ENCODE data around the gene FAIM2.
"Not testable (repeated sequence)": the region's sequence is repeated elsewhere in the genome, so short reads cannot be mapped to it uniquely, and the experiment has no call there.

Gene FAIM2

GRCh38 chr12:49893753-49894750, 9.6 kb downstream of the FAIM2 start:
- DNase-seq, result no peak

GRCh38 chr12:49892732-49893317, 10.9 kb downstream of the FAIM2 start:
- DNase-seq, result no peak

DNA sequence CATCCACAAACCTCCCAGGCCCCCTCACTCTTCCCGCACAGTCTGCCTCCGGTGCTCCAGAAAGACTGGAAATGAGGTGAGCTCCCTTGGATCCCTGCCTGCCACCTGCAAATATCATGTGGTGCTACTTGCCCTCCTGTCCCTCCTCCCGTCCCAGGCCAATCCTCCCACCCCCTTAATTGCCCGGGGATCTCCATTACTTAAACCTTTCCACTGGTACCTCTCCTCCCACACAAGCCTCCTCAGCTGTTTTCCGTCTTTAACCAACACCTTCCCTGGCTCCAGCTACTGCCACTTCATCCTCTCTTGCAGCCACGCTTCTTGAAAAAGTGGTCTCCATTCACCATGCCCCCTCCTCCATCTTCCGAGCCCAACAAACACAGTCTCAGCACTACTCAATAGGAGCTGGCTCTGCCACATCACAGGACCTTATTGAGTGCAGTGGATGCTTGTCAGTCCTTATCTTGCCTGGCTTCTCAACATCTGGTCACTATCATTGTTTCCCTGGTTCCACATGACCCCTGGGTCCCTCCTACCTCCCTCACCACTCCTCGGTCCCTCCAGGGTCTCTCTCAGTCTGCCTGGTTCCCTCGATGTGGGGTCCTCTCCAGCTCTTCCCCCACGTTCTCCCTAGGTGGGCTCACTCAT, 11.5 kb downstream of the FAIM2 start:
- no peak for DNase-seq

- DNase-seq, result no peak
These were observed 12.2 kb downstream of the FAIM2 start for GRCh38 chr12:49891476-49891875.

- no peak for DNase-seq
These were observed 12.7 kb downstream of the FAIM2 start for GRCh38 chr12:49891012-49891411.

GRCh38 chr12:49890096-49890461, 13.6 kb downstream of the FAIM2 start:
- DNase-seq, result no peak

DNA sequence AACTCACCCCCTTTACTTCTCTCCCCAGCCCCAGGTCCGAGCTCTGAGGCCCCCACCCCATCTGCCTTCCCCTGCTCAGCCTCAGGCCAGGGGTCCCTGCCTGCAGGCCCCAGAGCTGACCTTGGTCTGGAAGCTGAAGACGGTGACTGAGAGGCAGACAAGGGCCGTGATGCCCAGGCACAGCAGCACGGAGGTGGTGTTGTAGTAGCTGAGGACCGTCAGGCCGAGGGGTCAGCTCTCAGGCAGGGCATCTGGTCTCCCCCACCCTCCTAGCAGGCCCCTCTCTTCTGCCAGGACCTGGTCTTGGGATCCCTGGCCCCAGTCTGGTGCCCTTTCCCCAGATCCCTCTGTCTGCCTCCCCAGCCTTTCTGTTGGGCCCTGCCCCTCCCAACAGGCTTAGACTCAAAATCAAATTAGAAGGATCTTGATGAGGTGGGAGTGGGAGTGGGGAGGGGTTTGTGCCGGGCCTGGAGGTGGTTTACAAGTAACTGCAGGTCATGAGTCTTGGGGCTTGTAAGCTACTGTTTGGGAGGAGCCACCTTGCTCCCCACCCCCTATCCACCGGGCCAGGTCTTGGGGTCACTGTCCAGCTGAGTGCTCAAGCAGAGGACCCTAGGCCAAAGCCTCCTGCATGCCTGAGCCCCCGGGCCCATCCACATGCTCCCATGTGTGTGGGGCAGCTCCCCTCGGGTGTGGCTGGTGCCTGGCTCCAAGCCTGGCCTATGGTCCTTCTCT, 14.2 kb downstream of the FAIM2 start:
- DNase-seq, result no peak

- DNase-seq, result no peak
These were observed 15.1 kb downstream of the FAIM2 start for GRCh38 chr12:49888461-49889151.

- DNase-seq, result no peak
These were observed 15.9 kb downstream of the FAIM2 start for GRCh38 chr12:49887536-49888401.

DNA sequence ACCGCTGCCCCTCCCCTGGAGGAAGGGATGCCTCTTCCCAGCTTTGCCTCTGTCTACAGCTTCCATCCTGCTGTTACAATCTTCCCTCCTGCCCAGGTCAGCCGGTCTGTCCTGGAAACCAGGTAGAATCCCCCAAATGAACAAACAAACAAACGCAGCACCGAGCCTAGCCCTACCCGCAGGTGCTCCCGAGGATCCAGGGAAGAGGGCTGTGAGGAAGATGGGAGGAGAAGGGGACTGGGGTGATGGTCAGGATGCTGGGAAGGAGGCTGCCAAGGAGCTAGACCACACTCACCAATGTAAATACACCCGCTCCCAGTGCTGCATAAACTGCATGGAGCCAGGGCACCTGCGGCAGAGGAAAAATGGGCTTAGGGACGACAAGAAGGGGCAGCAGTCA, 16.6 kb downstream of the FAIM2 start:
- DNase-seq, result no peak

GRCh38 chr12:49885663-49886461, 17.8 kb downstream of the FAIM2 start:
- DNase-seq, result no peak

DNA sequence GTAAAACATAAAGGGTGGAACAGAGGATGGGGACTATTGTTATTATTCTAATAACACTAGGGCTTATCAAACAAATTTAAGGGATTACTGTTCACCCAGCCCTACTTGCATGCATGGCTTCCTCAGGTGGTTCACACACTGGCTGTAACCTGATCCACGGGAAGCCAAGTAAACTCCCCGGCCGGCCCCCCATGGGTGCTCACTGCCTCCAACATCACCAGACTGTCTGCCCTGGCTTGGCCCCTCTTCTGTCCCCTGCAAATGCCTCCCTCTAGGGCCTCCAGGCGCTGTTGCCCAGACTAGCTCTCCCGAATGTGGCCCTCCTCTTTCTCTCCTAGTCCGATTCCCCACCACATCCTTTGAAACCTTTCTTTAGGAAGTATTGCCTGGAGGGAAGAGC, 18.6 kb downstream of the FAIM2 start:
- DNase-seq, result no peak

- DNase-seq, result no peak
These were observed 20.7 kb downstream of the FAIM2 start for GRCh38 chr12:49882851-49883464.

DNA sequence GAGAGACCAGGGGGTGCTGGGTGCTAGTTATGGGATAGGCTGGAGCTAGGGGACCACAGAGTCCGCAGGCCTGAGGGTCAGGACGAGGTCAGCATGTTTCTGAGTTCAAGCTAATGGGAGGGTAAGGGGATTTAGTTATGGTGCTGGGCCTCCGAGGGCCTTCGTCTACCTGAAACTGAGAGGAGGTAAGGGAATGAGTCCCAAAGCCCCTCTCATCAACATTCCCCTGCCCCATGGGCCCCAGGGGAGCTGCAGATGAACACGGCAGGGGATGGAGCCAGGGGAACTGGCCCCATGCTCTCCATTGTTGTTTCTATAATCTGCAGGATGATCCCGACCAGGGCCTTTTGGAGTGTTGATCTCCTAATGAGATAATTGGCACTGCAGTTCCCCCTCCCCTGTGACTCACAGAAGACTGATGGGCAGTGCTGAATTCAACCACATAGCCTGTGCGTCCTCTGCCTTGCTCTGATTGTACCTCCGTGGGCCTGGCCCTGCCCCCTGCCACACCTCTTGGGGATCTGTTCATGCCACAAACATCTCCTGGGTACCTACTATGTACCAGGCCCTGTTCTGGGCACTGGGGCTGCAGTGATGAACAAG, 21.4 kb downstream of the FAIM2 start:
- no peak for DNase-seq

- DNase-seq, result no peak
These were observed 22.1 kb downstream of the FAIM2 start for GRCh38 chr12:49881415-49882247.

DNA sequence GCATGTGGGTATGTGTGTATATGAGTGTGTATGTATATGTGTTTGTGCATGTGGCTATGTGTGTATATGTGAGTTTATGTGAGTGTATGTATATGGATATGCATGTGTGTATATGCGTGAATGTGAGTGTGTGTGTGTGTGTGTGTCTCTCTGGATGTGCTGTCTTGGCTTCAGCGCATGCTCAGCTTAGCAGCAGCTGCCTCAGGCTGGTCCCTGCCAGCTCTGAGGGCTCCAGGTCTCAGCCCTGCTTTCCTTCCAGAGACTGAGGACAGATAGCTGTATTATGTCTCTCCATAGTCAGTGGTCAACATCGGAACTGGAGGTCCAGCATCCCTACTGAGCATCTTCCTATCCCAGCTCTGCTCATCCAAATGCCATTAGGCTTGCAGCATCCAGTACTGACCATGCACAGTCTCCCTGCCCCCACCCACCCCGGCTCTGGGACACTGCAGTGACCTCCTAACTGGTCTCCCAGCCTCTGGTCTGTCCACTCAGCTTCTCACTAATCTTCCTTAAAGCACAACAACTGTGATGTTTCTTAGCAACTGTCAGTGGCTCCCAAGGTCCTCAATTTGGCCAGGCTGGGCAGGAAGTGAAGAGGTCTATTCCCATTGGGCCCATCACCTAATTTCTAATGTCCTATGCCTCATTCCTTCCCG, 22.8 kb downstream of the FAIM2 start:
- no peak for DNase-seq

- DNase-seq, result not testable (repeated sequence)
These were observed 24.6 kb downstream of the FAIM2 start for GRCh38 chr12:49879065-49879464.

GRCh38 chr12:49878021-49878420, 25.7 kb downstream of the FAIM2 start:
- DNase-seq, result no peak
